ENCODE measurements around the gene EEPD1.

DNA sequence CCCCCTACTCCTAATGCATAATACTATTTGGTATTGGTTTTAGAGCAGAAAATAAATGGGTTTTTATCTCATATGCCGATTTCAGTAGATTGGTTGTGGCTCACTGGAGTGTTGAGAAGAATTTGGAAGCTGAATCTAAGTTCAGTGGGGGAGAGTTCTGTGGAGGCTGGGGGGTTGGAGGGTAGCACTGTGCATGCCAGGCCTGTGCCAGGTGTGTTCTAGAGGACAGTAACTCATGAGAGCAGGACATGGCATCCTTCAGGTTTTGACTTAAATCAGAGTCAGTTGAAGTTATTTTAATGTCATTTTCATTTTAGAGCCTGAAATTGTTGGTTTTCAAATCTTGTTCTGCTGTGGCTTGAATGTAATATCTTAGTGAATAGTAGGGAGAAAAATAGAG is 79.5 kb downstream of the EEPD1 start:
- TF ChIP-seq CTCF (IDR thresholded peaks at IDR 0.05): no peak
- no peak for TF ChIP-seq EZH2 (IDR thresholded peaks at IDR 0.05)
- no peak for TF ChIP-seq EZH2phosphoT487 (IDR thresholded peaks at IDR 0.05)

All from neural progenitor cell (in vitro differentiated cells).